Astrocyte (in vitro differentiated cells and primary cell): ENCODE results near the gene OPA3.
"Not testable (repeated sequence)": the region's sequence is repeated elsewhere in the genome, so short reads cannot be mapped to it uniquely, and the experiment has no call there.

Experiments used
- EZH2 ChIP-seq: IDR thresholded peaks from 2 replicates; pipeline ENCODE4 v1.6.1; 2012; ENCODE audit warnings: mild to moderate bottlenecking, low read length, inconsistent platforms; ENCODE audit not compliant: insufficient read depth
- TF ChIP-seq, protein P1 (sequence below): IDR thresholded peaks from 2 replicates; pipeline ENCODE4 v1.5.1; 2011; ENCODE audit warnings: low read depth, mild to moderate bottlenecking, inconsistent platforms, low read length, moderate library complexity; ENCODE audit not compliant: insufficient read depth

DNA sequence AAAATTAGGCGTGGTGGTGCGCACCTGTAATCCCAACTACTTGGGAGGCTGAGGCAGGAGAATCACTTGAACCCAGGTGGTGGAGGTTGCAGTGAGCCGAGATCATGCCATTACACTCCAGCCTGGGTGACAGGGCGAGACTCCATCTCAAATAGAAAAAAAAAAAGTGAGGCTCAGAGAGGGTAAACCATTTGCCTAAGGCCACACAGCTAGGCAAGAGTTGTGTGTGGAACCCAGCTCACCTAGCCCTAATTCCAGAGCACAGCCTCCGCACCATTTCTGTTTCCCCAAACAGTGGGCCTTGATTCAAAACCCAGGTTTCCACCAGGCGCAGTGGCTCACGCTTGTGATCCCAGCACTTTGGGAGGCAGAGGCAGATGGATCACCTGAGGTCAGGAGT, 43.6 kb upstream of the OPA3 start:
- TF ChIP-seq, protein P1, sequence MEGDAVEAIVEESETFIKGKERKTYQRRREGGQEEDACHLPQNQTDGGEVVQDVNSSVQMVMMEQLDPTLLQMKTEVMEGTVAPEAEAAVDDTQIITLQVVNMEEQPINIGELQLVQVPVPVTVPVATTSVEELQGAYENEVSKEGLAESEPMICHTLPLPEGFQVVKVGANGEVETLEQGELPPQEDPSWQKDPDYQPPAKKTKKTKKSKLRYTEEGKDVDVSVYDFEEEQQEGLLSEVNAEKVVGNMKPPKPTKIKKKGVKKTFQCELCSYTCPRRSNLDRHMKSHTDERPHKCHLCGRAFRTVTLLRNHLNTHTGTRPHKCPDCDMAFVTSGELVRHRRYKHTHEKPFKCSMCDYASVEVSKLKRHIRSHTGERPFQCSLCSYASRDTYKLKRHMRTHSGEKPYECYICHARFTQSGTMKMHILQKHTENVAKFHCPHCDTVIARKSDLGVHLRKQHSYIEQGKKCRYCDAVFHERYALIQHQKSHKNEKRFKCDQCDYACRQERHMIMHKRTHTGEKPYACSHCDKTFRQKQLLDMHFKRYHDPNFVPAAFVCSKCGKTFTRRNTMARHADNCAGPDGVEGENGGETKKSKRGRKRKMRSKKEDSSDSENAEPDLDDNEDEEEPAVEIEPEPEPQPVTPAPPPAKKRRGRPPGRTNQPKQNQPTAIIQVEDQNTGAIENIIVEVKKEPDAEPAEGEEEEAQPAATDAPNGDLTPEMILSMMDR = not testable (repeated sequence)
- not testable (repeated sequence) for TF ChIP-seq EZH2
